Stimulated activated CD4-positive, alpha-beta T cell treated with anti-CD3 and anti-CD28 coated beads, TNF-alpha, amount 100 ng/mL, for 4 hours (primary cell): ENCODE measurements around the gene DUSP22.
"Not testable (repeated sequence)": the region's sequence is repeated elsewhere in the genome, so short reads cannot be mapped to it uniquely, and the experiment has no call there.

Experiments used
- DNase-seq, 3 experiments: peaks; one replicate each; pipeline ENCODE4 v3.0.0-alpha.2; 2020; ENCODE audit warnings: low read depth in 3 of 3

Gene DUSP22

DNA sequence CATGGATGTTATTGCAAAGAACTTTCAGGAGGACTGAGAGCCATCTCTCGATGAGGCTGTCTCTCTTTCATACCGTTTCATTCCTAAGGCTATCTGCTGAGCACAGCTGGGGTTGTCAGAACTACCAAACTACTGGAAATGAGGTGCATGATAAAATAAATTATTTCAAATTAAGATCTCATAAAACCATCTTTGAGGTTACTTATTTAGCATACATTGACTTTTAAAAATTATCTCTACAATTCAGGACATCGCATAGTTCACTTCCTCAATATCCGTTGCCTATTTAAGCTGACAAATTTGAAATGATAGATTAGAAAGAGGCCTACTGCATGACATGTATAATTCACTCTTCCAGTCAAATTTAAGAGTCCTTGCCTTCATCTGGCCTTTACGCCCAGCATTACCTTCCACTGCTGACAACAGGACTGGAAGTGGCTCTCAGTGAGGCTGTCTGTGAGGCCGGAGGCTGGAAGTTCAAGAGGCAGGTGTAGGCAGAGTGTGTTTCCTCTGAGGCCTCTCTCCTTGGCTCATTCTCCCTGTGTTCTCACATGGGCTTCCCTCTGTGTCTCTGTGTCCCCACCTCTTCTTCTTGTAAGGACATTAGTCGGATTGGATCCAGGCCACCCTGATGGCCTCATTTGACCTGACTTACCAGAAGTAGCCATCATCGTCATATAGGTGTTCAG is 12.8 kb upstream of the DUSP22 start:
- no peak for DNase-seq

DNA sequence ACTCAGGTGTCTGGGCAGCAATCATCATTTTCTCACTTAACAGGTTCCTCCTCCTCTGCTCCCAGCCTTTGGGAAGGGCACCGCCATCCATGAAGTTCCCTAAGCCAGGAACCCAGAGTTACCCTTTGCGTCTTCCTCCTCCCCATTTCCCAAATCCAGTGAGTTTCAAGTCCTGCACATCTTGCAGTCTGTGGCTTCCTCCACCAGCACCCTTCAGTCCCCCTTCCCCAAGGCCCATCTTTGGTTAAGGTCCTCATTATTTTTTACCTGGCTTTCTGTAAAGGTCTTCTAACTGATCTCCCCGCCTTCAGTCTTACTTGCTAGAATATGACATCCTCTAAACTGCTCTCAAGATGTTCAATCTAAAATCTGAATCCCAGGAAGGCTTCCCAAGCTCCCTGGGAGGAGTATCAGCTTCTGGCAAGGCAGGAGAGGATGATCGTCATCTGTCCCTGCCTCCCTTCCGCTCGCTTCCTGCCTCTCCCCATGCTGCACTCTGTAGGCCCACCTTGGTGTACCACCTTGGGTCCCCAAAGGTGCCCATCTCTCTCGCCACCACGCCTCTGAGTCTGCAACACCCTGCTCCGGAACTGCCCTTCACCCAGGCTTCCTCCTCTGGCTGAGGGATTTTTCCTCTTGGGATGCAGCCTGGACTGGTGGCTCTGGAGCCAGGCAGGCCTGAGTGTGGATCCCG is 11.4 kb upstream of the DUSP22 start:
- no peak for DNase-seq

DNA sequence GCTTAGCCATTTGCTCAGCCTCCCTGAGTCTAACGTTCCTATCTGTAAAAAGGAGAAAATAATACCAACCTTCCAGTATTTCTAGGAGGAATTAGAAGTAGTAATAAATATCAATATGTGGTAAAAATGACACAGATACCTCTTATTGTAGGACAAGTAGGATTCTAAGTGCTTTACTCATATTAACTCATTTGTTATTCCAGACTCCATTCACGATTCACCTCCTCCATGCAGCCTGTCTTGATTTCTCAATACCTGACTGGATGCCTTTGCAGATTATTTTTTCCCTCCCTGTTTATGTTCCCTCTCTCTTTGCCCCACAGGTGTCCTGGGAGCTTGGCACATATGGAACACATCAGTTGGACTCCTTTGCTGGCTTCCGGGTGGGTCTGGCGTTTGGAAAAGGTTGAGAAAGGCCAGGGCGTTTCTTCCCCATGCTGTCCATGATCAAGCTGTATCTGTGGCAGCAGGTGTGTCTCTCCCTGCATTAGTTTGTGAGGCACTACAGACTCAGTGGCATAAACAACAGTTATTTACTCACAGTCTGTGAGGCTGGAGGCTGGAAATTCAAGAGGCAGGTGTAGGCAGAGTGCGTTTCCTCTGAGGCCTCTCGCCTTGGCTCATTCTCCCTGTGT is 10.7 kb upstream of the DUSP22 start:
- DNase-seq: no peak

DNA sequence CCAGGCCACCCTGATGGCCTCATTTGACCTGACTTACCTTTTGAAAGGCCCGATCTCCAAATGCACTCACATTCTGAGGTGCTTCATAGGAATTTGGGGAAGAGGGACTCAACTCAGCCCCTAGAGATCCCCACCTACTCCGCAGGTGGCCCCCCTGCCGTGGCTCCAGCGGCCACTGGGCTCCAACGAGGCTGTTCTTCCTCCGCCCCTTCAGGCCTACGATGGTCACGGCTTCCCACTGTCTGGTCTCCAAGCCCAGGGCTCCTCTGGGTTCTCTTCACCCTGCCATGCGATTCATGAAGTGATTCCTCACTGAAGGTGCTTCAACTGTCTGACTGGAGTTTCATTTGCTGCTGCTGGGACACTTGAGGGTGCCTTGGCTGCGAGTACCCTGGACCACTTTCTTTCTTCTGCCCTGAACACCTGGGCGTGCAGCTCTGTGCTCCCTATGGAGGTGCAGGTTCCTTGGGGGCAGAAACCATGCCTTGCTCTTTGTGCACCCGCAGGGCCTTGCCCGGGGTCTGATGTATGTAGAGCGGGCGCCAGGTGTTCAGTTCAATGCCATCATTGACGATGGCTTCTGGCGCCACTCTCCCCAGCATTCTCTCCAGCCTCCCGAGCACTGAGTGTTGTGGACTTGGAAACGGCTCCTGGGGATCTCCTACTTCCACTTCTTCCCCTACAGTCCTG is 10.0 kb upstream of the DUSP22 start:
- DNase-seq: no peak

DNA sequence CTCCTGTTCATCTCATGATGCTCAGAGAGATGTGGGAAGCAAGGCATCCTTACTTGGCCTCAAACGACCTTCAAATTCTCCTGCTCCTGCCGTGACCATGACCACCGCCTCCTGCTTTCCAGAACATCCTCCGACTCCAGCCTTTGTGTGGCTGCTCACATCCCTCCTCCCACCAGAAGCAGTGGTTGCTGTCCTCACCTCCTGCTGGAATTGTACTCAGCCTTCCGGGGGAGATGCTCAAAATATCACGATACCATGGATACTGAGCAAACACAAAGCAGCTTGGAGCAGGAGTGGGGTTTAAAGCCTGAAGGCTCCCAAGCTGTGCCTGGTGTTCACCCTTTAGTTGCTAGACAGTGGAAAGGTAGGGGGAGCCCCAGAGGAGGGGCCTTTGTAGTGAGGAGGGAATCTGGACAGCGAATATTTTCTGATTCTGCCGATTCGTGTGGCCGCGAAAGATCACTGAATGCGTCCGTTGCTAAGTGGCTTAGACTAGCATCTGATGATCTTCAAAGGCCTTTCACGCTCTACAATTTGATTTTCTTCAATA is 9.3 kb upstream of the DUSP22 start:
- no peak for DNase-seq

DNA sequence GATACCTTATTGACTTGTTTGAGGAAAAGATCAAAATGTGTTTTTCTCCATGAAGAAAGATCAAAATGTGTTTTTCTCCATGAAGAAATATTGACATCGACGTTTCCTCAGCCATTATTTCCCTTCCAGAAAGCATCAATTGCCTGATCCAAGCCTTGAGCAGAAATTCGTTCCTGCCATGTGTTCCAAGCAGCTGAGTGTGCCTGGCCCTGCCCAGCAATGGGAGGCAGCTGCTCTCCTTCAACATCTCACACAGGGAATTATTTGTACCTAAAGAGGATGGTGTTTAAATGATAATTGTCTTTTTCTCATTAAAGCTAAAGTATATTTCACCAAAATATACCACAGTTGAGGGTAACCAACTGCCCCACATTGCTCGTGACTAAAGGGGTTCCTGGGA is 7.8 kb upstream of the DUSP22 start:
- DNase-seq: no peak

DNA sequence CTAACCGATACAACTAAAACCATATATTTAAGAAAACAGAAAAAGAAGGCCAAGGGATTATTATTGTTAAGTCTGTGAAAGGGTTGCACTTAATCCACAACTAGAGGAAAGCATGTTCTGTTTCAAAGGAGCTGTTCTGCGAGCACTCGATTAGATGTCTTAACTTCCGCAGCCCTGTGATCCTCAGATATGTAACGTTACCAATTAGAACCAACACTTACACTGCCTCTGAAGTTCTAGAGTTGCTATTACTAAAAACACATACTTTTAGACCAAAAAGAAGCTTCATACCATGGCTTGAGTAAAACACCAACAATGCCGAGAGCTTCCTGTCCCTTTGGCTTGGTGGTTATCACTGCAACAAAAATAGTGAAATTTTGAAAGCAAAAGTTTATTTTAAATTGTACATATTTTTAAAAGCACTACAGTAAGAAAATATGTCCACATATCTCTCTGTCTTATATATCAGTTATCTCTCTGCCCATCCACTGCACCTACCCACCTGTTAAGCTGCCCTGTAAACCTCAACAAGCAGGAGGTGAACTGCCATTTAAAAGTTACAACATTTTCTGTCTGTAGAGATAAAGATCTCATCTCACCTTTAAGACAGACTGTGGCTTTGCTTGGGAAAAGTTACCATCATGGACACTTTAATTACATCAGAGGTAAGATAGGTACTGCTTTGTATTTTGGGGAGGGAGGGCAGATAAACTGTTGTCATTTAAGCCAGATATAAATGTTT is 7.1 kb upstream of the DUSP22 start:
- no peak for DNase-seq

DNA sequence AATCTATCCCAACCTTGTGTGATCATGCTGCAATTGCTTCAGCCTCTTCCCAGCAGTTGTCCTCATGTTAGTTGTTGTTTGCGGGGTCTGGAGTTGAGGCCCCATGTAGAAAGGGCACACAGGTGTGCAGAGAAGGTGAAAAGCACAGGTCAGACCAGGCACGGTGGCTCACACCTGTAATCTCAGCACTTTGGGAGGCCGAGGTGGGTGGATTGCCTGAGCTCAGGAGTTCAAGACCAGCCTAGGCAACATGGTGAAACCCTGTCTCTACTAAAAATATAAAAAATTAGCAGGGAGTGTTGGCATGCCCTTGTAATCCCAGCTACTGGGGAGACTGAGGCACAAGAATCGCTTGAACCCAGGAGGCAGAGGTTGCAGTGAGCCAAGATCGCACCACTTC is 6.4 kb upstream of the DUSP22 start:
- DNase-seq: not testable (repeated sequence)

DNA sequence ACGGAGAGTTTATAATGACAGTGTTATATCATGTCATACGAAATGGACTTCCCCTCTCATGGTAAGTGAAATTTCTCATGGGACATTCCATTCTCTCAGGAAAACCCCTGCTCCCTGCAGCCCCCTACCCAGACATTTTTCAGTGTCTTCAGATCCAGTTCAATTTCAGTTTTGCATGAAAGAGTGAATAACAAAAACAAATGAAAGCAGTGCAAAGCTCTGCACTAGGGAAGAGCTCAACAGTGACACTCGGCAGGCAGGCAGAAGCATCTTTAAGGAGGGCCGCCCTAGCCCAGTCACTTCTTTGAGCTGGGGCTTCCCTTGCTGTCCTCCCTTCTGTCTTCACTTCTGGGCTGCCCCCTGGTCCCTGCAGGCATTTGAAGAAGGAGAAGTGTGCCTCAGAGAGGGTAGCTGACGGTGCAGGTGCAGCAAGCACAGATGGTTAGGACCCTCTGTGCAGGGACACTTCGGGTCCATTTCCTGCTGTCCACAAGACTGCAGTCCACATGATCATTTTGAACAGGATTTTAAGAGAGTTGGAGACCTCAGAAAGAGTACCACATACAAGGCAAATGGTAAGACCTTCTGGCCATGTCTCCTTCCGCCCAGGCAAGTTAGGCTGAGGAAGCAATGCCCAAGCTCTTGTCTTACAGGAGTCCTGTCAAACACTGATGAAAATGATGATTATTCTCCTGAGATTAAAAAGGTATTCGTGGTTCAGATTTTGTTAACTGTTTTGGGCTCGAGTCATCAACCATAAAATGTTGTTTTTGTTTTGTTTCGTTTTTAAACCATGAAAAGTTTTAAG is 5.4 kb upstream of the DUSP22 start:
- no peak for DNase-seq

DNA sequence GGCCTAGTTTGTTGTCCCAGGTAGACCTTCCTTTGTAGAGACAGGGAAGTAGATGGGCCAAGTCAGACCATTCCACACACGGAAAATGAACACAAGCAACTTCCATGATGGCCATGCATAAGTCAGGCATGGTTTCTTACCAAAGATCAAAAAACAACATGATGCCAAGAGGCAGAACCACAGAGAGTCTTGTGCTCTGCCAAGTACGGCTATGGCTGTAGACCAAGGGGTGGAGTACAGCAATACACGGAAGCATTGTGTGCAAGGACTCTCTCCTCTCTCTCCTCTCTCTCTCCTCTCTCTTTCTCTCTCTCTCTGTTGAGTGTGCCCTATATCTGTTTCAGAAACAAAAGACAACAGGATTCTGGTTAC is 4.8 kb upstream of the DUSP22 start:
- no peak for DNase-seq

DNA sequence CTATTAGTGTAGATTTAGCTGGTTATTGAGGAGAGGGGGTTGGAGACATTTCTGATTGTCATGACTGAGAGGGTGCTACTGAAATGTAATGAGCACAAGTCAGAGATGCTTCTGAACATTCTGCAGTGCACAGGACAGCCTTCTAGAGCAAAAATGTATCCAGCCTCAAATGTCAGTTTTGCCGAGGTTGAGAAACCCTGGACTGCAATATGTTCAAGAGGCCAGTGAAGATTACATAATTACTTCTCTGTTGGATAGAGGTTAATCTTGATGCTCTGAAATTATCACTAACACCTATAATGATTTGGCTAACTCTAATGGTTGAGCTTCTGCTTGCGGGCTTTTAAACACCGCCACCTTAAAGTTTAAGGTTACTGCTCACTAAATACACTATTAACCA is 3.4 kb upstream of the DUSP22 start:
- no peak for DNase-seq

DNA sequence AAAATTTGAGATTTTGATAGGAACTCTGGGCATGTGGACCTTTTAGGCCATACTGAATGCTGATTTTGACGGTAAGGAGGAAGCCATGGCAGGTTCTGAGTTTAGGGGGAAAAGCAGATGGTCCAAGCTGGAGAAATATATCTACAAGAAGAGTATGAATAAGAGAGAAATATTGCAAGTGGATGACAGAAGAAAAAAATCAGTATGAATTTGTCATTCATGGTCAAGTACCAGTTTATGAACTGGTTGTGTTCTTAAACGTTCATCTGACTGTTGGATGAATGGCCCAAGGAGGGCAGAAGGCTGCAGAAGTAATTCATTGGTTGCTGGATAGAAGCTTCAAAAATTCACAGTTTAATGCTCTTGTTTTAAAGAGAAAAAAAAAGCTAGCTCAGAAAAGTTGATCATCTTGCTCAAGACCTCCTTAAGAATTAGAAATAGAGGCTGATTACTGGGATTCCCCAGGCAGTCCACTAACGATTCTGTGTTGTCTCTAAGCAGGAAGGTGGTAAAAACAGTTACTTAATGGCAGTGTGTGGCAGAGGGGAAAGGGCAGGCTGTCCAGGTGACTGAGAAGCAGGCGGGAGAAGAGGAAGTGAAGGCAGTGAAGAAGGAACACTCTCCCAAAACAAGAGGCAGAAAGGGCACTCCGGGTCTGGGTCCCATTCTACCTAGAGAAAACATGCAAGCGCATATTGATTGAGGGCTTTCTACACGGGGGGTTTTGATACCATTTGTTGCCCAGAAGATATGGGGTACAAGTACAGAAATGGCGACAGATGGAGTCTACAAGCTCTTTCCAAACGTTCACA is 2.0 kb upstream of the DUSP22 start:
- no peak for DNase-seq

DNA sequence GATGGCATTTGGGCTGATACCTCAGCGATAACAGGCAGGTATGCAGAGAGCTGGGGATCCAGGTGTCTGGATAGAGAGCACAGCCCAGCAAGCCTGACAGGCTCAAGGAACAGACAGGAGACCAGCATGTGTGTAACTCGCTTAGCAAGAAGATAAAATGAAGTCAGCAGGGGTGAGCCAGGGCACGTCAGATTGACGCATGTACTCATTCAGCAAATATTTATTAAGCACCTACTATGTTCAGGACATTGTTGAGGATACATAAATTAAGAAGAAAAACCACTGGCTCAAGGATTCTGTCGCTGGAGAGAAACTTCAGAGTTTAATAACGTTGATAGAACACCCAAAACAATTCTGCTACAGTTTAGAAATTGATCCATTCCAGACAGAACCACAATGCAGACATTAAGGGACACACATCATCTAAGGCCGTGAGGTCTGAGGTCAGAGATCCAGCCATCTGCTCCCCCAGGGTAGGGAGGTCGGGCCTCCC is 1.0 kb upstream of the DUSP22 start:
- no peak for DNase-seq

DNA sequence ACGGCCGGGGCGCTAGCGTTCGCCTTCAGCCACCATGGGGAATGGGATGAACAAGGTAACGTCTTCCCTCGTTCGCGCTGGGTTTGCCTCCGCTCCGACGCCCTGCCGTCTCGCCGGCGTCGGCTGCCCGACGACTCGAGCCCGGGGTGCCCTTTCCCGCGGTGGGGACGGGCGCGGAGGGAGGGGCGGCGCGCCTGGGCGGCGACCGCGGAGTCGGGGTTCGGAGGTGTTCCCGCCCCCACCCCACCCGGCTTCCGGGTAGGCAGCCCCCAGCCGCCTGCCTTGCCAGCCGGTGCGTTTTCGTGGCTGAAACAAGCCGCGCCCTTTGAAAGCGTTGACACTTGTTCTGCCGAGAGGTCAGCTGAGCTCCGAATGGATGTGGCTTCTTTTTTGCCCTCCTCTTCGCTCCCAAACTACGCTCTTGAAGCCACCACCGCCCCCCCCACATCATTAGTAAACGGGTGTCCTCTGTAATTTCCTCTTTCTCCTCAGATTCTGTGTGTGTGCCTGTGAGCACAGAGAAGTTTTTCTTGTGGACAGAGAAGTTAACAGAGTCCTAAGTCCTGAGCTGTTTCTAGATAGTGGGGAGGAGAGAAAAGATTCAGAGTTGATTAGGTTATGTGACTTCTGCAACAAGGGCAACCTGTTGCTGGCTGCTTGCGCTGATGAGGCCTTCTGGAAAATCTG is 362 bp downstream of the DUSP22 start:
- peak; percentile 59 to 73 (median 70) for DNase-seq

DNA sequence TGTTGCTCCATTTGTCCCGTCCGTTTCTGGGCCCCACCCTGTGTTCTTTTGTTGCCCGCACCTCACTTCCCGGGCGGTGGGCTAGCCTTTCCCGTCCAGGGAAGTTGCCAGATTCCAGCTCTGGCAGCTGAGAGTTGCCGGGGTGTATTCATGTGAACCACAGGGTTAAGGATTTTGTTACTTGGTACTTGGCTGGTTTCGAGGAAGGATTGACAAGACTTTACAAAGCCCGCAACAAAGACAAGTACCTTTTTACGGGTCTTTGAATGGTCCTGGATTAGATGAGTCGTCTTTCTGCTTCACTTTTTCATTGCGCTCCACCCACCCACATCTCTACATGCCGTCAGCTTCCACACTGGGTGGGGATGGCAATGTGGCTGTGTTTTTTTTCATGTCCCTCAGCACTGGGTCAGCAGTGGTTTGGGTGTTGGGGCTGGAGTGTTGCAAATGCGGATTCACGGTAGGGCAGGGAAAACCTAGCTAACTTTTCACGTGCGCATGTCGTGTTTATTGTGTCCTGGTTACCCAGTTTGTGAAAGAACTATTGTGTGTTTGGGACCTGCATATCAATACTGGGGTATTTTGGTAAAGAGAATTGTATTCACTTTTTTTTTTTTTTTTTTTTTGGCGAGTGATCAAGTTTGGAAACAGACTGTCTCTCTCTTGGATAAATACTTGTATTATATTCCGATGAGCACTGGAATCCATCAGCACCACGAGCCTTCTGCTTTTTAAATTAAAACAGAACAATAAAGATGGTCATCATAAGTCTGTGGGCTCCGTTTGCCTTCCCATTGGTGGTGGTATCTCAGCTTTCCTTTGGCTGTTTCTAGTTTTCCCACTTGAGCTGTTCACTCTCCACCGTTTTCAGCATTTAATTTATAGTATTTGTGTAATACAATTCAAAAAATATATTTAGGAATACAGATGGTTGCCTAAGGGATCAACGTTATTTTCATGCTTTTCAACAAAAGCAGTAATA is 1.2 kb downstream of the DUSP22 start:
- DNase-seq: peak in 2 of 3 experiments; percentile 30

DNA sequence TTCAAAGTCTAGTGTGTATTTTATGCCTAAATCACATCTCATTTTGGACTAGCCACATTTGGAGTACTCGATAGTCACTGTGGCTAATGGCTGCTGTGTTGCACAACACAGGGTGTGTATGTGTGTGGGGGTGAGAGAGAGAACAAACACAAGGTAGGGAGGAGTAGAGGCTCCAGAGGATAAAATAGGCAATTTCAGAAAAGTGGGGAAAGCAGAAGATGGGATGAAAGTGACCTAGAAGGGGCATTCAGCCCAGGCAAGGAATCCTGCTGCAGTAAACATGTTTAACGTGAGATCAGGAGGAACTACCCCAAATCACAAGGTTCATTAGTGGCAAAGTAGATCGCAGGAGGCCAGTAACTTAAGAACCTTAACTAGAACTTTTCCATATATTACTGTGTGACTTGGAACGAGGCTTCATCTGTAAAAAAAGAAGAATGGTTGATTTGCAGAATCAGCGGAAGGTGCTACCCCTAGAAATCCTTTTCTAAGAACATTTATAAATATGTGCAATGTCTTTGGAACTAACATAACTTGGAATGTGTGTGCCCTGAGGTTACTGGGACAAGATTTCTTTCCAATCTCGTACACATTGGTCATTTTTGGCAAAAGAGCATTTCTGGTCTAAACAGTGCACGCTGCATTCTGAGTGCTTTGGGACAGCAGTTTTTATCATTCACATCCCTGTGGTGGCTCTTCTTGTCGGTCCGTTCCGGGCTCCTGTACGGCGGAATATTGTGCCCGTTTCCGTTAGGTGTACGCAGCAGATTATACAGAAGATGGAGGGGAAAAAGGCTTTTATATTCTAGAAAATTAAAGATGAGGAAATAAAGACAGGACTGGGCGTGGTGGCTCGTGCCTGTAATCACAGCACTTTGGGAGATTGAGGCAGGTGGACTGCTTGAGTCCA is 2.6 kb downstream of the DUSP22 start:
- DNase-seq: no peak
